ENCODE results near the gene NFIB. TPM values are rescaled to one million over a fixed set of nuclear protein-coding genes. Genes with fewer than 3 reads are reported as not detected.

NFIB gene
- total and polyA plus RNA-seq, 2 of the 8 experiments (the other 6 are each of a cell fraction or from before 2014, with no cell fraction given): 2.6 to 13.1 TPM

DNA sequence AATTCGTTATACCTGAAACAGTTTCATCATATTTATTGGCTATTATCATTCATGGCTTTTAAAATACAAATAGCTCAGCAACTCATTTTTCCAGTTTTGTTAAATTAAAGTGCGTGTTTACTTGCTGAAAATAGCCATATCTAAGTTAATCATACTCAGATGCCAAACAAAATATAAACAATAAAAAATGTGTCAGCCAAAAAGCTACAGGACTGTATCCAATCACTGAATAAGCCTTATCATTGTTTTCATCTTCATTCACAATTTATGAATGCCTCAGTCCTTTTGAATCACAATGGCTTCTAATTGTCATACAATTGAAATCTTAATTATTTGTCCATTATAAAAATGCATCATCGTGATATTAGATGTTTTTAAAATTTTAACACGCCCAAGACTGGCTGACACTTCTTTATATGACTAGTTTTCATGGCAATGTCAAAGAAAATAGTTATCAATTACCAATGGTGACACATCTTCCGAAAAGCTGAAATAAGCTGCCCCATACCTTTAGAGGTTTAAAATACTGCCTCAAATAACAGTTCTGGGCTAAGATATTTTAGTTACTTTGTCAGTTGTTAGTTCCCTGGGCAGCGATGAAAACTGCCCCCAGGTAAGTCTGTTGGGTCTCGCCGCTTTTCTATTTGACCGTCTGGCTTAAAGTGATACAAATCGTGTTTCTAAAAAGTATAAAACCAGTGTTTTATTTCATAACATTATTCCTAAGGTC is 1.8 kb downstream of the NFIB start:
- peak overlapping the region; percentile 83 to 90 for H3K4me2 ChIP-seq (ENCODE audit: insufficient read depth in 1 of 2, low read depth in 2 of 2, low read length in 2 of 2)
- FAIRE-seq: no peak
- no peak overlapping the region for H3K18ac ChIP-seq (ENCODE audit: extremely low read depth, low read length)
- no peak for DNase-seq (ENCODE audit: low read depth in 1 of 2, low spot score in 2 of 2)
- peaks cover 3 to 7% (median 6%) of the 10 kb centered on the region in 4 experiments; a peak in 5 of 7 replicates for H3K4me1 ChIP-seq (replicated peaks in 1 of 4; ENCODE audit: control insufficient read depth in 3 of 4, insufficient read depth in 4 of 4, low read length in 3 of 4)
- H2BK15ac ChIP-seq (ENCODE audit: low read length): no peak overlapping the region
- no peak overlapping the region for H4K5ac ChIP-seq (ENCODE audit: insufficient read length, low read depth, low read length)
- no peak overlapping the region for H2BK20ac ChIP-seq (ENCODE audit: low read length)
- peak overlapping the region in 3 of 4 experiments; percentile 8 to 60 (median 50); a peak in 1 of 7 replicates for H3K9ac ChIP-seq (replicated peaks in 1 of 4; ENCODE audit: extremely low read depth in 1 of 4, low read depth in 3 of 4, low read length in 3 of 4)
- POLR2A ChIA-PET (ENCODE audit: partially characterized antibody): interaction anchor here (1.8 to 2.6 kb wide), 2 partner anchors 34 to 36 kb away, joined by 5 to 20 read pairs; no protein-coding TSS in a partner anchor
- H3K23ac ChIP-seq (ENCODE audit: insufficient read length): no peak overlapping the region
- peaks cover 12% of the 10 kb centered on the region for H3K23me2 ChIP-seq (ENCODE audit: low read depth, low read length)
- H3K9me3 ChIP-seq (ENCODE audit: insufficient read depth in 2 of 2, low read depth in 1 of 2, low read length in 1 of 2): no peaks in the 10 kb centered on the region
- H3K79me1 ChIP-seq (ENCODE audit: low read depth, low read length): no peaks in the 10 kb centered on the region
- H4K20me1 ChIP-seq (replicated peaks in 1 of 2; ENCODE audit: control insufficient read depth in 1 of 2, insufficient read depth in 2 of 2, low read length in 2 of 2): no peaks in the 10 kb centered on the region
- no peak overlapping the region for H2AK5ac ChIP-seq (ENCODE audit: low read depth, low read length)
- H3K79me2 ChIP-seq (ENCODE audit: control insufficient read depth in 1 of 2, insufficient read depth in 2 of 2, low read length in 2 of 2): peaks cover 0 to 43% of the 10 kb centered on the region in 2 experiments; a peak in 3 of 4 replicates
- no peak overlapping the region for H4K8ac ChIP-seq (ENCODE audit: extremely low read depth, insufficient read depth, low read length)
- no peak overlapping the region for H2AFZ ChIP-seq (ENCODE audit: low read length)
- H3K4ac ChIP-seq (replicated peaks; ENCODE audit: insufficient read length, low read depth, low read length): no peak overlapping the region
- H3K36me3 ChIP-seq (ENCODE audit: control insufficient read depth in 2 of 4, insufficient read depth in 4 of 4, low read length in 3 of 4): peaks cover 0 to 1% (median 0%) of the 10 kb centered on the region in 4 experiments; a peak in 2 of 8 replicates
- no peak overlapping the region for H3K27ac ChIP-seq (ENCODE audit: low read depth, low read length)
- H2BK120ac ChIP-seq (replicated peaks; ENCODE audit: low read depth, low read length): no peak overlapping the region
- no peak overlapping the region for H4K91ac ChIP-seq (replicated peaks; ENCODE audit: insufficient read length, low read length)
- CTCF ChIA-PET (ENCODE audit: partially characterized antibody): interaction anchor here (0.5 to 2.3 kb wide), 7 partner anchors 41 to 1278 kb away, joined by 3 to 8 read pairs (median 3); no protein-coding TSS in a partner anchor
- H3K27me3 ChIP-seq (replicated peaks in 1 of 4; ENCODE audit: control insufficient read depth in 3 of 4, extremely low read depth in 1 of 4, insufficient read depth in 3 of 4, low read length in 3 of 4): peaks cover 0 to 5% (median 0%) of the 10 kb centered on the region in 4 experiments; a peak in 3 of 7 replicates
- H2BK5ac ChIP-seq (ENCODE audit: low read depth, low read length): no peak overlapping the region
- H3K56ac ChIP-seq (replicated peaks; ENCODE audit: insufficient read length, low read depth, low read length): no peak overlapping the region
- peak overlapping the region; percentile 69 to 85 (median 79) for H3K4me3 ChIP-seq (ENCODE audit: extremely low read depth in 1 of 4, insufficient read depth in 2 of 4, low read depth in 3 of 4, low read length in 4 of 4)
- no peak overlapping the region for H2BK12ac ChIP-seq (ENCODE audit: low read depth, low read length)
- WGBS, 2 experiments (ENCODE audit: extremely low coverage in 1 of 2, insufficient coverage in 1 of 2, insufficient read length in 1 of 2, insufficient replicate concordance in 2 of 2, low coverage in 1 of 2, low lambda C conversion rate in 2 of 2, missing lambda C conversion rate in 1 of 2): 13% methylated on average over 10 of the region's 10 CpGs; no CpG with 5 or more reads in 1 of the 2 experiments
- no peak overlapping the region for H3K14ac ChIP-seq (ENCODE audit: insufficient read length)
- TF ChIP-seq SP4 (IDR thresholded peaks at IDR 0.05; ENCODE audit: low read length) (no peak), MAFK (IDR thresholded peaks at IDR 0.05; ENCODE audit: low read depth, low read length) (no peak), RXRA (IDR thresholded peaks at IDR 0.05; ENCODE audit: insufficient read depth, low read depth, low read length) (no peak), JUN (IDR thresholded peaks at IDR 0.05; ENCODE audit: low read depth, low read length) (no peak)
- TF ChIP-seq, protein P1, sequence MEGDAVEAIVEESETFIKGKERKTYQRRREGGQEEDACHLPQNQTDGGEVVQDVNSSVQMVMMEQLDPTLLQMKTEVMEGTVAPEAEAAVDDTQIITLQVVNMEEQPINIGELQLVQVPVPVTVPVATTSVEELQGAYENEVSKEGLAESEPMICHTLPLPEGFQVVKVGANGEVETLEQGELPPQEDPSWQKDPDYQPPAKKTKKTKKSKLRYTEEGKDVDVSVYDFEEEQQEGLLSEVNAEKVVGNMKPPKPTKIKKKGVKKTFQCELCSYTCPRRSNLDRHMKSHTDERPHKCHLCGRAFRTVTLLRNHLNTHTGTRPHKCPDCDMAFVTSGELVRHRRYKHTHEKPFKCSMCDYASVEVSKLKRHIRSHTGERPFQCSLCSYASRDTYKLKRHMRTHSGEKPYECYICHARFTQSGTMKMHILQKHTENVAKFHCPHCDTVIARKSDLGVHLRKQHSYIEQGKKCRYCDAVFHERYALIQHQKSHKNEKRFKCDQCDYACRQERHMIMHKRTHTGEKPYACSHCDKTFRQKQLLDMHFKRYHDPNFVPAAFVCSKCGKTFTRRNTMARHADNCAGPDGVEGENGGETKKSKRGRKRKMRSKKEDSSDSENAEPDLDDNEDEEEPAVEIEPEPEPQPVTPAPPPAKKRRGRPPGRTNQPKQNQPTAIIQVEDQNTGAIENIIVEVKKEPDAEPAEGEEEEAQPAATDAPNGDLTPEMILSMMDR (IDR thresholded peaks at IDR 0.05; ENCODE audit: control extremely low read depth in 1 of 3, insufficient read depth in 1 of 3, low read depth in 1 of 3, low read length in 3 of 3): no peak
